NCI-H345 (cell line): ENCODE data around the gene BMERB1.
"Not testable (repeated sequence)": the region's sequence is repeated elsewhere in the genome, so short reads cannot be mapped to it uniquely, and the experiment has no call there.

ENCODE experiments used
- DNase-seq: peaks from one replicate; lab custom pipeline; 2025; lab: John Stamatoyannopoulos, UW

BMERB1 gene

GRCh38 chr16:15425861-15426260, 8.5 kb upstream of the BMERB1 start:
- DNase-seq = no peak

GRCh38 chr16:15426796-15427195, 7.6 kb upstream of the BMERB1 start:
- no peak for DNase-seq

GRCh38 chr16:15427648-15428239, 6.6 kb upstream of the BMERB1 start:
- DNase-seq = peak; percentile 12

- not testable (repeated sequence) for DNase-seq
Observed at GRCh38 chr16:15430884-15431283, 3.5 kb upstream of the BMERB1 start.

GRCh38 chr16:15434079-15434424, 336 bp upstream of the BMERB1 start:
- no peak for DNase-seq

- DNase-seq = no peak
Observed at GRCh38 chr16:15435216-15435864, 952 bp downstream of the BMERB1 start.

GRCh38 chr16:15439102-15439501, 4.7 kb downstream of the BMERB1 start:
- DNase-seq = no peak

- no peak for DNase-seq
Observed at GRCh38 chr16:15439521-15439920, 5.1 kb downstream of the BMERB1 start.

GRCh38 chr16:15440852-15441251, 6.5 kb downstream of the BMERB1 start:
- DNase-seq = no peak

GRCh38 chr16:15442140-15442539, 7.8 kb downstream of the BMERB1 start:
- not testable (repeated sequence) for DNase-seq

- DNase-seq = no peak
Observed at GRCh38 chr16:15443753-15444152, 9.4 kb downstream of the BMERB1 start.

- no peak for DNase-seq
Observed at GRCh38 chr16:15444264-15444663, 9.9 kb downstream of the BMERB1 start.

- no peak for DNase-seq
Observed at GRCh38 chr16:15445450-15445849, 11.1 kb downstream of the BMERB1 start.

GRCh38 chr16:15446901-15447300, 12.5 kb downstream of the BMERB1 start:
- no peak for DNase-seq

GRCh38 chr16:15450624-15451023, 16.2 kb downstream of the BMERB1 start:
- DNase-seq = no peak

GRCh38 chr16:15451098-15451731, 16.8 kb downstream of the BMERB1 start:
- no peak for DNase-seq

GRCh38 chr16:15452246-15452855, 18.0 kb downstream of the BMERB1 start:
- no peak for DNase-seq

GRCh38 chr16:15453296-15453695, 18.9 kb downstream of the BMERB1 start:
- not testable (repeated sequence) for DNase-seq

- DNase-seq = not testable (repeated sequence)
Observed at GRCh38 chr16:15454933-15455332, 20.5 kb downstream of the BMERB1 start.

- DNase-seq = no peak
Observed at GRCh38 chr16:15457400-15457799, 23.0 kb downstream of the BMERB1 start.

GRCh38 chr16:15457958-15458357, 23.6 kb downstream of the BMERB1 start:
- no peak for DNase-seq

GRCh38 chr16:15459791-15460190, 25.4 kb downstream of the BMERB1 start:
- DNase-seq = no peak

GRCh38 chr16:15460601-15461000, 26.2 kb downstream of the BMERB1 start:
- no peak for DNase-seq
